ENCODE results near the gene ELAPOR1. TPM values are rescaled to one million over a fixed set of nuclear protein-coding genes. Genes with fewer than 3 reads are reported as not detected.

ELAPOR1 gene, protein sequence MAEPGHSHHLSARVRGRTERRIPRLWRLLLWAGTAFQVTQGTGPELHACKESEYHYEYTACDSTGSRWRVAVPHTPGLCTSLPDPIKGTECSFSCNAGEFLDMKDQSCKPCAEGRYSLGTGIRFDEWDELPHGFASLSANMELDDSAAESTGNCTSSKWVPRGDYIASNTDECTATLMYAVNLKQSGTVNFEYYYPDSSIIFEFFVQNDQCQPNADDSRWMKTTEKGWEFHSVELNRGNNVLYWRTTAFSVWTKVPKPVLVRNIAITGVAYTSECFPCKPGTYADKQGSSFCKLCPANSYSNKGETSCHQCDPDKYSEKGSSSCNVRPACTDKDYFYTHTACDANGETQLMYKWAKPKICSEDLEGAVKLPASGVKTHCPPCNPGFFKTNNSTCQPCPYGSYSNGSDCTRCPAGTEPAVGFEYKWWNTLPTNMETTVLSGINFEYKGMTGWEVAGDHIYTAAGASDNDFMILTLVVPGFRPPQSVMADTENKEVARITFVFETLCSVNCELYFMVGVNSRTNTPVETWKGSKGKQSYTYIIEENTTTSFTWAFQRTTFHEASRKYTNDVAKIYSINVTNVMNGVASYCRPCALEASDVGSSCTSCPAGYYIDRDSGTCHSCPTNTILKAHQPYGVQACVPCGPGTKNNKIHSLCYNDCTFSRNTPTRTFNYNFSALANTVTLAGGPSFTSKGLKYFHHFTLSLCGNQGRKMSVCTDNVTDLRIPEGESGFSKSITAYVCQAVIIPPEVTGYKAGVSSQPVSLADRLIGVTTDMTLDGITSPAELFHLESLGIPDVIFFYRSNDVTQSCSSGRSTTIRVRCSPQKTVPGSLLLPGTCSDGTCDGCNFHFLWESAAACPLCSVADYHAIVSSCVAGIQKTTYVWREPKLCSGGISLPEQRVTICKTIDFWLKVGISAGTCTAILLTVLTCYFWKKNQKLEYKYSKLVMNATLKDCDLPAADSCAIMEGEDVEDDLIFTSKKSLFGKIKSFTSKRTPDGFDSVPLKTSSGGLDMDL
- polyA plus RNA-seq (2013, experiment 1 of 2; ENCODE audit: insufficient read length), result 0.33 TPM
- polyA plus RNA-seq (2013, experiment 2 of 2; ENCODE audit: insufficient read length), result 0.37 TPM

DNA sequence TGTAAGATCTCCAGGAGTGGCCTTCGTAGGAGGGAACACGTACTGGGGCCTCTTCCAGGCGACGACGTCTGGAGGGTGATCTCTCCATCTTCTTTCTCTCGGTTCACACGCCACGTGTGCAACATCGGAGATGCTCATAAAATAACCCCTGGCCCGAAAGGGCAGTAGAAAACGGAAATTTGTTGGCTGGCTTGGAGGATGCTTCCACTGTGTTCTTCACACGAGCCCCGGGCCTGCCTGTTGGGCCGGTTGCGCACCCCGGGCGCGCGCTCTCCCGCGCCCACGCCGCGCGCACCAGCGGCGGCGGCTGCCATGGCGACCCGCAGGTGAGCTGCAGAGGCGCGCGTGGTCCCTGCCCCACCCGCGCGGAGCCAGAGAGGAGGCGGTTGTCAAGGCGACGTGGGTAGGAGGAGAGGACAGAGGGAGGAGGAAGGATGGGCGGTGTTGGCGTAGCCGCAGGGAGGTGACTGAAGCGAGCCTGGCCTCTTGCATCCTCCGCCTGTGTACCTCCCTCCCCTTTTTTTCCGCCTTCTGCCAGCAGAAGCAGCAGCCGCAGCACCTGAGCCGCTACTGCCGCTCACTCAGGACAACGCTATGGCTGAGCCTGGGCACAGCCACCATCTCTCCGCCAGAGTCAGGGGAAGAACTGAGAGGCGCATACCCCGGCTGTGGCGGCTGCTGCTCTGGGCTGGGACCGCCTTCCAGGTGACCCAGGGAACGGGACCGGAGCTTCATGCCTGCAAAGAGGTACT lies at the start of gene ELAPOR1:
ELAPOR1 (plus strand) TSS at position 526 of the 752 bp plus-strand sequence; CDS start at position 595, 69 bp downstream.
- DNase-seq, result peak; percentile 15

DNA sequence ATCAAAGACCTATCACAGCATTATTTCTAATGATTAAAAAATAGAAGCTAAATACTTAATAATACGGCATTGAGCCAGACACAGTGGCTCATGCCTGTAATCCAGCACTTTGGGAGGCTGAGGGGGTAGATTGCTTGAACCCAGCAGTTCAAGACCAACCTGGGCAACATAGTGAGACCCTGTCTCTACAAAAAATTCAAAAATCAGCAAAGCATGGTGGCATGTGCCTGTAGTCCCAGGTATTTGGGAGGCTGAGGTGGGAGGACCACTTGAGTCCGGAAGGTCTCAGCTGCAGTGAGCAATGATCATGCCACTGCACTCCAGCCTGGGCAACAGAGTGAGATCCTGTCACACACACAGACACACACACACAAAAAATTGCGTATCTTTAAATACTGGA lies 48.8 kb upstream of the ELAPOR1 start:
- DNase-seq, result no peak

DNA sequence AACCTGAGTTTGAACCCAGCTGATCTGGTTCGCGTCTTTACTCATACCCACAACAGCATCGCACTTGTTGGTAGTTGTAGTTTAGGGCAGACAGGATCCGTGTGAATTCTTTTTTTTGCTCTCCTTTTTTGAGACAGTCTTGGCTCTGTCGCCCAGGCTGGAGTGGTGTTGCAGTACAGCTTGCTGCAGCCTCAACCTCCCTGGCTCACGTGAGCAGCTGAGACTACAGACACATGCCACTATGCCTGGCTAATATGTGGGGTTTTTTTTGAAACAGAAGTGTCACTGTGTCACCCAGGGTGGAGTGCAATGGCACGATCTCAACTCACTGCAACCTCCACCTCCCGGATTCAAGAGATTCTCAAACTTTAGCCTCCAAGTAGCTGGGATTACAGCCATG lies 46.0 kb upstream of the ELAPOR1 start:
- DNase-seq, result no peak

DNA sequence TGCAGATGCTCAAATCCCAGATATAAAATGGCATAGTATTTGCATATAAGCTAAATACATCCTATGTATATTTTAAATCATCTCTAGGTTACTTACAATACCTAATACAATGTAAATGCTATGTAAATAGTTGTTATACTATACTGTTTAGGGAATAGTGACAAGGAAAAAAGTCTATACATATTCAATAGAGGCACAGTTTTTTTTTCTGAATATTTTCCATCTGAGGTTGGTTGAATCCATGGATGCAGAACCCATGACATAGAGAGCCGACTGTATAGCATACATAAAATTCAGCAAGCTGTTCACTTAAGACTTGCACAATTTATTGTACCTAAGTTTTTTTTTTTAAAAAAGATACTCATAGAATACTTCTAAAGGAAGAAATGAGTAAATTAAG lies 44.6 kb upstream of the ELAPOR1 start:
- DNase-seq, result no peak

DNA sequence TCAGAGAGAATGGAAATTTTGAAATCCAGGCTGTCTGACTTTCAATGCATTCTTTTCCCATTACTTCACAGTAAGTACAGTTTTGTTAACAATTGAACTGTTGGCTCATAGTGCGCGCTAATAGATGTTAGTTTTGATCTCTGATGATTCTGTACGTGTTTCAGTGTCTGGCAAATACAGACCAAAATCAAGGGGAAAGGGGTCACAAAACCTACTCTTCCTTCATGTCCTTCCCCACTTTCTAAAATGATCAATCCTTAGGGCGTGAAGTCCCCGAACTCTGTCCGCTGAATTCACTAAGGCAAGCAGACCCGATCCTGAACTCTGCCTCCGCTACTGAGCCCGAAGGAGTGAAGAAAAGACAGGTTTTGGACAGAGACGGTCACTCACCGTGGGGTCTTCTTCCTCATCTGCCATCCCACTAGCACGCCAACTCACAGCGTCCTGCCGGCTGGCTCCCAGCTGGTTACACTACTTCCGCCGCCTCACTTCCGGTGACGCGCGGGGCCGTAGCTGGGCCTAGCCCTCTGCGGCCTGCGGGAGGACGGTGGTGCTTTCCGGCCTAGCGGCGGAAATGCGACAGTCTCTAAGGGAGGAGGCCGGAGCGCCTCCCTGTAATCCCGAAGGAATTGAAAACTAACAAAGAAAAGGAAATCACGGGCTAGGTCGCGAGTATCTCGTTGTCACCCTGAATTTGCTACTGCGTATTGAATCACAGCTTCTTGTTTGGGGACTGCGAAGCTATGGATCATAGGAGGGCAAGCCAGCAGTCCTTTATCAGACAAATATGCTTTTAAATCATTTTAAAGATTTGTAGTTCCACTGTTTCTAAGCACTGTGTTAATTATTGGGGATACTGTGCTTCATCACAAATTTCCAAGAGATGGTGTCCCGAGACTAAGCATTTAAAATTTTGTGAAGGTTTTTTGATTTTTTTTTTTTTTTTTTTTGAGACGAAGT lies 38.1 kb upstream of the ELAPOR1 start, which contains the start of gene TAF13:
TAF13 (minus strand) TSS at position 473 of the 960 bp plus-strand sequence; CDS start at position 417, 56 bp downstream.
- DNase-seq, result peak; percentile 98

DNA sequence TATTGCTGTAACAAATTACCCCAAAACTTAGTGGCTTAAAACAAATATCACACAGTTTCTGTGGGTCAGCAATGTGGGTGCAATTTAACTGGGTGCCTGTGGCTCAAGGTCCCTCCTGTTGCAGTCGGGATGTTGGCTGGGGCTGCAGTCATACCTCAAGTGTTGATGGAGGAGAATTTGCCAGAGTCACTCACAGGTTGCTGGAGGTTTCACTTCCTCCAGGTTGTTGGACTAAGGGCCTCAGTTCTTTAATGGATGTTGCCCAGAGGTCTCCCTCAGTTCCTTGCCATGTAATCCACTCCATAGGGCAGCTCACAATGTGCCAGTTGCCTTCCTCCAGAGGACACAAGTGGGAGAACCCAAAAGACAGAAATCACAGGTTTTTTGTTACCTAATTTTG lies 35.6 kb upstream of the ELAPOR1 start:
- DNase-seq, result no peak

DNA sequence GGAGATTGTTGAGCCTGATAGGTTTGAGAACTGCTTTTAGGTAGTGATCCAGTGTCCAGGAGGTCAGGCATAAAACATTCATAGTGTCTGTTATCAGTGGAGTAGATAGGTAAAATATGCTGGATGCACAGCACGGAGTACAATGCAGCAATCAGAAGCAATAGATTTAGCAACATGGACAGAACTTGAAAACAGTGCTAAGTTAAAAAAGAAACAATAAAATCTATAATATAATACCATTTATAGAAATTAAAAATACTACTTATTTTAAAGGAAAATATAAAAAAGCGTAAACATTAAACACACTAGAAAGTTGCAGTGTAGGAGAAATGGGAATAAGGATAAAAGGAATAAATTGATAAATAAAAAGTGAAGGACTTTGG lies 34.7 kb upstream of the ELAPOR1 start:
- DNase-seq, result no peak

DNA sequence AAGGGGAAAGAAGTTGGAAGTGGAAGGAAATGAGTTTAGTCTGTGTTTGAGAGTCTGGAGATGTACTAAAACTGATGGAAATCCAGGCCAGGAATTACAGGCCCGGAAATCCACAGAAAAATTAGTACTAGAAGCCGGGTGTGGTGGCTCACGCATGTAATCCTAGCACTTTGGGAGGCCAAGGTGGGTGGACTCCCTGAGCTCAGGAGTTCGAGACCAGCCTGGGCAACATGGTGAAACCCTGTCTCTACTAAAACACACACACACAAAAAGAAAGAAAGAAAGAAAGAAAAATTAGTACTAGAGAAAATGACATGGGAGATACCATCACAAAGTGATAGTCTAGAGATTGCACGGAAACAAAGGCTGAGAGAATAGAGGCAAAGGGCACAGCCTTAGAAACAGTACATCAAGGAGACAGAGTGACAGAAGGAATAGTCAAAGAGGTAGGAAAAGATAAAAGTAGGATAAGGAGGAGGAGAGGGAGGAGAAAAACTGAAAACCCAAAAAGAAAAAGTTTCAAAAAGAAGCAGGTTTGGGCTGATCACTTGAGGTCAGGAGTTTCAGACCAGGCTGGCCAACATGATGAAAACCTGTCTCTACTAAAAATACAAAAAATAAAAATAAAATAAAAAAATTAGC lies 33.4 kb upstream of the ELAPOR1 start:
- DNase-seq, result no peak

DNA sequence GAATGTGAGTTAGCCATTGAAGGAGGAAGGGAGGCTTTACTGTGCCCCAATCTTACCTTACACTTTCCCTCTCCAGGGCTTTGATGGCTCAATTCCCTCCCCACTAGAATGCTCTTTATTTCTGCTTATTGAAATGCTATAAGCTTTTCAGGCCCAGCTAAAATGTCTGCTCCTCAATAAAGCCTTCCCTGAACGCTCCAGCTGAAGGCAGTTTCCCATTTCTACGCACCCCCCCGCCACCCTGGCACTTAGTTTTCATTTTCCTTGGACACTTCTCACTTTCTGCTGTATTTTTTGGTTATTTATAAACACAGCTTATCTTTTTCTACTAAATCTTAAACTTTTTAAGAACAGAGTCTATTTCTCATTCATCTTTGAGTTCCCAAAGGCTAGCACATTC lies 30.4 kb upstream of the ELAPOR1 start:
- no peak for DNase-seq

DNA sequence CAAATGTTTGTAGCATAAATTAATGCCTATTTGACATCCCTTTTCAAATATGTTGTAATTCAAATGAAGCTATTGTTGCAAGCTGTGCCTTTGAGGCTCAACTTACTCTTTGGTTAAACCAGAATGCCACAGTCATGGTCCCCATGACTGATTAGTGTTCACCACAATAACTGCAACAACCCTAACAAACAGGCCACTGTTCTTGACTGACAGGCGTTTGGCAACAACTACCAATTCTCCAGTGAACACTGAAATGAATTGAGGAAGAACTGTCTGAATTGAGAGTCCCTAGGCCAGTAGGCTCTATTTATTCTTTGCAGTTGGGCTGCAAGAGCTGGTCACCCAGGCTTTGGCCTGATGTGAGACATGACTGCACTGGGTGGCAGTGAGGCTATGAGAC lies 30.0 kb upstream of the ELAPOR1 start:
- DNase-seq, result no peak

DNA sequence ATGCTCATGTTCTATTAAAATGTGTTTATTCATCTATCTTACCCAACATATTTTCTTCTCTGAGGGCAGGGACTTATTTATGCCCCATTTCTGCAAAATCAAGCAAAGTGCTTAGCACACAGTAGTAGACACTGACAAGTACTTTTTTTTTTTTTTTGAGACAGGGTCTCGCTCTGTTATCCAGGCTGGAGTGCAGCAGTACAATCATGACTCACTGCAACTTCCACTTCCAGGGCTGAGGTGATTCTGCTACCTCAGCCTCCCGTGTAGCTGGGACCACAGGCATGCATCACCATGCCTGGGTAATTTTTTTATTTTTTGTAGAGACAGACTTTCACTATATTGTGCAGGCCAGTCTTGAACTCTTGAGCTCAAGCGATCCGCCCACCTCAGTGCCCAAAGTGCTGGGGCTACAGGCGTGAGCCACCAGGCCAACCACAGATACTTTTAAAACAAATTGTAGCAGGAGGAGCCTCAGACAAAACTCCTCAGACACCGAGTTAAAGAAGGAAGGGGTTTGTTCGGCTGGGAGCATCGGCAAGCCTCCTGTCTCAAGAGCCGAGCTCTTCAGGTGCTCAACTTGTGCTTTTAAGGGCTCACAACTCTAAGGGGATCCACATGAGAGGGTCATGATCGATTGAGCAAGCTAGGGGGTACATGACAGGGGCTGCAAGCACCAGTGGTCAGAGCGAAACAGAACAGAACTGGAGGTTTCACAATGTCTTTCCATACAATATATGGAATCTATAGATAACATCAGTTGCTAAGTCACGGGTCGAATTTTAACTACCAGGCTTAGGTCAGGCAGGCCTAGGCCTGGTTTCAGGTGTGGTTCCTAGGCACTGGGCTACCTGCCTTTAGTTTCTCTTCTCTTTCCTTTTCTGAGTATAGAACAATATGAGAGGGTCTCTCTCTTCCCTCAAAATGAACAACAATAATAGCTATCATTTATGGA lies 29.1 kb upstream of the ELAPOR1 start:
- DNase-seq, result no peak

DNA sequence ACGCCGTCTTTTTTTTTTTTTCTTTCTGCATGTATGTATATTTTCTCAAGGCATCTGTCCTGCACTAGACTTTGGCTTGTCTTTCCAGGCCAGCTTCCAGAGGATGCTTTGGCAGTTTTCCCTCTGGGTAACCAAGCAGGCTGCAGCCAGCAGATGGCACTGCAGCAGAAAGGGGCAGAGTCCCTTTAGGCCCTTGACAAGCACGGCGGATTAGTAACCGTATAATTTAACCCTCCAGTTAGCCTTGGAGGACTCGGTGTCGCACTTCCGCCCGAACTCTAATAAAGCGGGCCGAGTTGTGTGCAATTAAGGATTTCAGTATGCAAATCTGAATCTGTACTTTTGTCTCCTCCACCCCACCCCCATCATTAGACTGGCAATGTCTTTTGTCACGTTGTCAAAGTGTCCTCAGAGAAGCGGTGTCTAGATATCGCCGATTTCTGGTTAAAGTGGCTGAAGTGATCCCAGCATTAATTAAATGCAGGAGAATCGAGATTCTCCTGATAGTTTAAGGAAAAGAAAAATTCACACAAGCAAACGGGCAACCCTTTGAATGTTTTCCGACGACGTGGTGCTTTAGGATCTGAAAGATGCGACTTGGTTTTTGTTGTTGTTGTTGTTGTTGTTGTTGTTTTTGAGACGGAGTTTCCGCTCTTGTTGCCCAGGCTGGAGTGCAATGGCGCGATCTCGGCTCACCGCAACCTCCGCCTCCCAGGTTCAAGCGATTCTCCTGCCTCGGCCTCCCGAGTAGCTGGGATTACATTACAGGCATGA lies 24.5 kb upstream of the ELAPOR1 start:
- DNase-seq, result peak; percentile 61

DNA sequence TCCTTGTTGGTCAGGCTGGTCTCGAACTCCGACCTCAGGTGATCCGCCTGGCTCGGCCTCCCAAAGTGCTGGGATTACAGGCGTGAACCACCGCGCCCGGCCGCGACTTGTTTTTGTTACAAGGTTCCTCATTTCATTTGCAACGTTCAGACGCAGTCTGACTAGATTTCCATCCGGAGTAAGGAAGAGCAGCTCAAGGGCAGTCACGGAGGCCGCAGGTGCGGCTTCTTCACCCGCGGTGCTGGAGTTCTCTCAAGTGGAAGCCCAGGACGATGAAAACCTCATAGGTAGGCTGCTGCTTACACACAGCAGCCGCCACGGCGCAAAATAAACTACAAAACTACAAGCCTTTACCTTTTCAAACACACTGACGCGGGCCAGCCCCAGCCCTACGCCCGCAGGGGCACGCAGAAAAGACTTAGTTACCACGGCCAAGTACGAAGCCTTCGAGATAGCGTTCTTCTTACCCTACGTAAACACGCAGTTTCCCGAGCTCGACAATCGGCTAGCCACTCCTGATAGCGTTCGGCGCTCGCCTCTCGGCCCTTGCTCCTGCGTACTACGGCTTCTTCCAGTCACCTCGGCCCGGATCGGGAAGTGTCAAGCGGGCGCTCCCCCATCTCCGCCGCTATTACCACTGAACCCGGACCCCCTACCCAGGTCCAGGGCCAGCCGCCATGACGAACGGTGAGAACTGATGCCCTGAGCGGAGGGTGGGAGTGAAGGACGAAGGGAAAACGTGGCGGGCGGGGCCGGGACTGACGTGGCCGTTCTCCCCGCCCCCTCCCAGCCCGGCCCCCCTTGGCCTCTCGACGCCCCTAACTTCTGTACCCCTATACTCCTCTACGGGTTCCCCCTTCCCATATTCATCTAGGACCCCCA lies 23.5 kb upstream of the ELAPOR1 start, which contains the start of gene TMEM167B:
TMEM167B (plus strand) TSS at position 569 of the 882 bp plus-strand sequence; CDS start at position 678, 109 bp downstream.
- peak; percentile 93 for DNase-seq

DNA sequence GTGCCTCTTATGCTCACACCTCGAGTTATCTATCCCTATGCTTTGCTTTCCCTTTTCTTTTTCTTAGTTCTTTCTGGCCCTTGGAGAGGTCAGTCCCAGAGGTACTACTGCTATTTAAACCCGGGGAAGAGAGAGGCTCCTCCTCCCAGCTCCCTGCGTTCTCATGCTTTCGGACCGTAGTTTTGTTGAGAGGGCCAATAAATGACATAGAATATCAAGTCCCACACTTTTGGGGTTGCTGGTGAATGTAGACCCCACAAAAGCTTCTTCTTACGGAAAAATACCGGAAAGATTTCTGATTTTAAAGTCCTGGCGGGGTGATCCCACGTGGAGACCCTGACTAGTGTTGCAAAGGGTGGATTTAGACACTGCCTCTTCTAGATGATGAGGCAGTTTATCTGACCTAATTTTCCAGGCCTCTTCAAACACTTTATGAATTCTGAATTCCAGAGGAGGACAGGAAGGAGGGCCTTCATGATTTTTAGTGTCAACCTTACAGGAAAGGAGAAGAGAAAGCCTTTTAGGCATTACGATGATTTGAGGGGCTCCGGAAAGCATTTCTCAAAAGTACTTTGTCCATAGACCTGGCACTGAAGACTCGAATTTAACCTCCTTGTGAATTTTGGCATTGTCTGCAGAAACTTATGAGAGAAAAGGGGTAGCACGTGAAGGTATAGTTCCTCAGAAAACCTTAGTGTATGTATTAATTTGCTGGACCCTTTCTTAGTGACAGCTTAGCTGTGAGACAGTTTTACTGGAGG lies 22.7 kb upstream of the ELAPOR1 start:
- peak; percentile 53 for DNase-seq

DNA sequence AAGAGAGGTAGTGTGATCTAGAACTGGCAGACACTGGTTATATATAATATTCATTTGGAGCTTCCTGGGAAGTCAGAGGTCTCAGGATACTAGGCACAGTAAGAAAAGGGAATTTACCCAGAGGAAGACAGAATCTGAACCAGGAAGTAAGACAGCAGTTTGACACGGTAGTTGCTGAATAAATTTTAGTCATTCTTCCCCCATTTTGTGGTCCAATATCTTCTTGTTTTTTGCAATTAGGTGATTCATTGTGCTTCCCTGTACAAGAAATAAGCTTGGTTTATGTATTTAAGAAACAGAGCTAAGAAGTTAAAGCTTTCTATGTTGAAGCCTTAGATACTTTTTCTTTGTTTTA lies 22.1 kb upstream of the ELAPOR1 start:
- no peak for DNase-seq

DNA sequence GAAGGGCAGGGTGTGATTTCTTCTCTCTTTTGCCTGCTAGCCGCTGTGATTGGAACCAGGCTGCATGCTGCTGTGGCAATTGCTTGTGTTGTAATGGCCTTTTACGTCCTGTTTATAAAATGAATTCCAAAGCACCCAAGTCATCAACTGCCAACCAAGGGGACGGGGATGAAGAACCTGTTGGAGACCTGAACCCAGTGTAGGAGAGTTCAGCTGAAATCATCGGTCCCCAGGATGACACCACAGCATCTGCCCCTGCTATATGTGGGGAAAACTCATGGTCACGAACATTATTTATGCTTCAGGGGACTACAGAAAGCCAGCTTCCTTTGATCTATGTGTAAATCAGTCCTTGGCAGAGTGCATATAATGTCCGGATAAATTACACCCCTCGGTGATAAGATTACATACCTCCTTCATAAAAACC lies 19.5 kb upstream of the ELAPOR1 start:
- DNase-seq, result no peak

DNA sequence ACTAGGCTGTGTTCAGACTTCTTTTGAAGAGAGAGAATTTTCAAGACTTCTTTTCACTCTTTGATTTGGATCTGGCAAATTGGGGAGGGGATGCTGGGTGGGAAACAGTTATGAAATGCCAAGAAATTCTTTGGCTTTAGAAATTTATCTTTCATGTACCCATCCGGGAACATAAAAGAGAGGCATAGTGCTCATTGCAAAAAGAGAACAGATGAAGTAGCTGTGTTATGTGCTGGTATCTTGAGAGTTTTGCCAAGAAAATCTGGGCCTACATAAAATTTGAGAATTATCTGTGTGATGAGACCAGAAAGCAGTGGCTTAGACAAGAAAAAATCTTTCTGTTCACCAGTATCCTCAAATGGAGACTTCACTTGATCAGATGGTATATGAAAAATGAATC lies 19.0 kb upstream of the ELAPOR1 start:
- no peak for DNase-seq
